Activated T-cell treated with anti-CD3 and anti-CD28 coated beads, Interleukin-2, amount 50 U/mL, for 1 hour (primary cell): ENCODE results near the gene ABHD2.
"Not testable (repeated sequence)": the region's sequence is repeated elsewhere in the genome, so short reads cannot be mapped to it uniquely, and the experiment has no call there.

Experiments
- DNase-seq: peaks from one replicate; pipeline ENCODE4 v3.0.0-alpha.2; 2020

ABHD2 gene

DNA sequence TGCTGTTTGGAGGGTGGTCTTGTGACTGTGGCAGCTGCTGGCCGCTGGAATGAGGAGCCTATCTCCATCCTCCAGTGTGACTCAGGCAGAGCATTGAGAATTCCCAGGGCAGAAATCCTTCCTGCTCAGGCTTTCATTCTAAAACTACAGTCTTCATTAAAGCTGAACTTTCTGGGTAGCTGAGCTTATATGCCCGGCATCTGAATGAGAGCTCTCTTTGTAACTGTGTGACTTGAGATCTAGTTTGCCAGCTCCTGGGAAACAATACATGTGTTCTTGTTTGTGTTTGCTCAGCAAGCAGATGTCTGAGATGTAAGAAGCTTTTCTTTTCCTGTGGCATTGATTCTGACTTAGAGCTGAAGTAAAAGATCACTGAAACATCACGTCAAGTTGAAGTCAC, 110.7 kb downstream of the ABHD2 start:
- DNase-seq = no peak

- no peak for DNase-seq
These were observed 111.5 kb downstream of the ABHD2 start for GRCh38 chr15:89199746-89200145.

DNA sequence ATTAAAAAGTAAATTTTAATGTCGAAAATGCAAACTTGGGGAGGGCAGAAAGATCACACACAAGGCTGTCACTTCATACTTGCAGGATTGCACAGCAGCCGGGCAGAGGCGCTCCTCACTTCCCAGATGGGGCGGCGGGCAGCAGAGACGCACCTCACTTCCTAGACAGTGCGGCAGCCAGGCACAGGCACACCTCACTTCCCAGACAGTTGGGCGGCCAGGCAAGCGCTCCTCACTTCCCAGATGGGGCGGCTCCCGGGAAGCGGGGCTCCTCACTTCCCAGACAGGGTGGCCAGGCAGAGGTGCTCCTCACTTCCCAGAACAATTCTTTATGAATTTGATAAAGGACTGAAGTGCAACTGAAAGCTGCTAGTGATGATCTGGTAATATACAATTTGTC, 111.9 kb downstream of the ABHD2 start:
- no peak for DNase-seq

DNA sequence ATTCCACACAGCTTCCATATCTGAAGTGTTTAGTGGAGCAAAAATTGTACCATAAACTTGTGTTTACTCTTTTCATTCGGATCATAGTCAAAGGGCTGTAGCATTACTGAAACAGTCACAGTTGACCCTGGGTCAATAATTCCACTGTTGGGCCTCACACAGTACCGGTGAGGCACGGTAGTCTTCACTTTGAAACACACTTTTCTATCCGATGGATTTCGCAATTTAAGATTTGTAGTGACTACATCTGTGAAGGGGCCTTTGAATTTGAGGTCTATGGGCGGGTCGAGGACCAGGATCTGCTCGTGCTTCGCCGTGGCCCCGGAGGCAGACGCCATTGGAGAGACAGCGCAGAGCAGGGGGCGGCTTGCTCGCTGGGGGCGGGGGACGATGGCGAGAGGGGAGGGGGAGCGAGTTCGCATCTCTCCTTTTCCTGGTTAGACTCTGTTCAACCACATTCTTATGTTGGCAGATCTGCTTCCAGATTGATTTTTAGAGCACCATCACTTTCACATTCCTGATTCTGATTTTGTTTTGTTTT, 113.3 kb downstream of the ABHD2 start:
- DNase-seq = no peak

DNA sequence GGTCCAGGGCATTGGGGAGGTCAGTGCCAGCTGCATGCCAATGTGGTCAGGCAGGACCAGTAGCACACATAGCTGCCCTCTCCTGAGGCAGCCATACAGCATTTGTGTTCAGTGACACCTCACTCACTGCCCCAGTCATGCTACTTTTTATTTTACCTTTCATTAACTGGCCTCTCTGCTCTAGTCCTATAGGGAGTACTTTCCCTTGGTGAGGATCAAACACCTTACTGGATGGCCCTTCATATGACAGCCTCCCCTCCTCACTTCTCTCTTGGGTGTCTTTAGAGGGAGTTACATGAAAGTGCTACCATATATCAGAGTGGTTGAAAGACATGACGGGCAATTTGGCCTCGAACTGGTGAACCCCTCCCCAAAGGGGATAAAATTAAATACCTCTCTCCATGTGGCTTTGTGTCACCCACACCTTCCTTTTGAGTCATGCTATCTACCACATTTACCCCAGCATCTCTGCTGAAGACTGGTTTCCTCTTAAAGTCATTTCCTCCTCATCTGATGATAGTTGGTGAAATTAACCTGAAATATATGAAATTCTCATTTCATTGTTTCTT, 115.5 kb downstream of the ABHD2 start:
- DNase-seq = no peak

- no peak for DNase-seq
These were observed 117.8 kb downstream of the ABHD2 start for GRCh38 chr15:89205991-89206585.

DNA sequence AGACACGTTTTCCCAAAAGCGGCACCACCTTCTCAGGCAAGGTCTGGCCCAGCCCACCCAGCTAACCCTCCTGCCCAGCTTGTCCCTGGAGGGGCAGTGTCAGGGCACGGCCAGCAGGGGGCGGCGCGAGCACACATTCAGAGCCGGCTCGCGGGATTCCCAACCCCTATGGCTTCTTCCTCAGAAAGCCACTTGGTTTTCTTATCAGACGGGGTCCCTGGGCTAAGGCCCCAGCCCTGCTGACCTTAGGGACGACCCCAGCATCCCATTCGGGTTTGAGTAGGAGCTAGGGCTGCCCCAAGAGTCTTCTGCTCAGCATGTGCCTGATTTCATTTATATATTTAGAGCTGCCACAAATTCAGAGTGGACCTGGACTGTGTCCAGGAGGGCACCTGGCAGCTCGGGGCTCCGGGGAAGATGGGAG, 118.7 kb downstream of the ABHD2 start:
- peak; percentile 74 for DNase-seq

DNA sequence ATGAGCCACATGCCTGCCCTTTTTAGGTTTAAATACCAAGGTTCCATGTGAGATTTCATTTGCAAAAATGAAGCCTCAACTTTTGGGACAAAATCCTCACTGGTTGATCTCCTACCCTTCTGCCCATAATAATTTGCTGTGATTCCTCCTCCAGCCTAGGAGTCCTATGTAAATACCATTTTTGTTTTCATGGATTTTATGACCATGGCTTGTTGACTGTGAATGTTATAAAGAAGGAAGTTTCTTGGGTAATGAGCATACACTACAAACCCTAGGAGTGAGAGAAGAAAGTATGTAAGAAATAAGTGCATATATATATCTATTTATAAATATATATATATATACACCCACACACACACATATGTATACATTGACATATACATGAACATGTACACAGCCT, 120.0 kb downstream of the ABHD2 start:
- DNase-seq = no peak

- no peak for DNase-seq
These were observed 120.8 kb downstream of the ABHD2 start for GRCh38 chr15:89209057-89209456.

GRCh38 chr15:89211678-89212170, 123.5 kb downstream of the ABHD2 start:
- no peak for DNase-seq

DNA sequence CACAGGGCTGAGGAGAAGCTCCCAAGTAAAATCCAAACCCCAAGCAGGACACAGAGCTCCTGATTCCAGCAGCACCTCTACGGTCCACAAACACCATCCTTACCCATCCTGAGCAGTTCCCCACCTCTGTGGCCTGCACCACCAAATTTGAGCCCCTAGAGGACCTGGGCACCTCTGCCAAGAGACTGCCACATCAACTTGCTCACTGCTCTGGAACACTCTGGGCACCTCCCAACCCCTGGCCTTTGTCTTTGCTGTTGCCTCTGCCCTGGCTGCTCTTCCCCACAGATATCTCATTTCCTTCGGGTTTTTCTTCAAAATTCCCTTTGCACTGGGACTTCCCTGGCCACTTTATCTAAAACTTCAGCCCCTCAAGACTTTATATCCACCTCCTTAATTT, 127.4 kb downstream of the ABHD2 start:
- DNase-seq = no peak

DNA sequence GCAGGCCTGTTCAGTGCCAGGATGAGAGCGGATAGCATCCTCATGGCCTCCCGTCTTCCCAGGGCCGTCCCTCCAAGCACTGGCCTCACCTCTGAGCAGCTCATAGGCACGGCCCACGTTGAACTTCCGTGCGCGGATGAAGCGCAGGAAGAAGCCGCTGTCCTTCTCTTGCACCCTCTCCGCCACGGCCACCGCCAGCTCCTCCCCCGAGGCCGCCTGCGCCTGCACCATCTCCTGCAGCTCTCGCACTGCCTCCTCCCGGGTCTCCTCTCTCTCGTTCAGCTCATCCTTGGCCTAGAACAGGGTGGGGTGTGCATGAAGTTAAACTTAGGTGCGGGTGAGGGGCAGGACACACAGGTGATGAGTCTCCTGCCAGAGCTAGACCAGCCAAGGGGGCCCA, 128.8 kb downstream of the ABHD2 start:
- no peak for DNase-seq

GRCh38 chr15:89217686-89218376, 129.6 kb downstream of the ABHD2 start:
- no peak for DNase-seq

GRCh38 chr15:89218531-89218930, 130.3 kb downstream of the ABHD2 start:
- no peak for DNase-seq

GRCh38 chr15:89221543-89221942, 133.3 kb downstream of the ABHD2 start, which contains the start of gene RLBP1:
Gene RLBP1, minus strand, starts transcription at chr15:89221579. Its CDS starts 2,604 bp downstream, at chr15:89218975.
- no peak for DNase-seq

GRCh38 chr15:89225588-89225987, 137.3 kb downstream of the ABHD2 start:
- no peak for DNase-seq

DNA sequence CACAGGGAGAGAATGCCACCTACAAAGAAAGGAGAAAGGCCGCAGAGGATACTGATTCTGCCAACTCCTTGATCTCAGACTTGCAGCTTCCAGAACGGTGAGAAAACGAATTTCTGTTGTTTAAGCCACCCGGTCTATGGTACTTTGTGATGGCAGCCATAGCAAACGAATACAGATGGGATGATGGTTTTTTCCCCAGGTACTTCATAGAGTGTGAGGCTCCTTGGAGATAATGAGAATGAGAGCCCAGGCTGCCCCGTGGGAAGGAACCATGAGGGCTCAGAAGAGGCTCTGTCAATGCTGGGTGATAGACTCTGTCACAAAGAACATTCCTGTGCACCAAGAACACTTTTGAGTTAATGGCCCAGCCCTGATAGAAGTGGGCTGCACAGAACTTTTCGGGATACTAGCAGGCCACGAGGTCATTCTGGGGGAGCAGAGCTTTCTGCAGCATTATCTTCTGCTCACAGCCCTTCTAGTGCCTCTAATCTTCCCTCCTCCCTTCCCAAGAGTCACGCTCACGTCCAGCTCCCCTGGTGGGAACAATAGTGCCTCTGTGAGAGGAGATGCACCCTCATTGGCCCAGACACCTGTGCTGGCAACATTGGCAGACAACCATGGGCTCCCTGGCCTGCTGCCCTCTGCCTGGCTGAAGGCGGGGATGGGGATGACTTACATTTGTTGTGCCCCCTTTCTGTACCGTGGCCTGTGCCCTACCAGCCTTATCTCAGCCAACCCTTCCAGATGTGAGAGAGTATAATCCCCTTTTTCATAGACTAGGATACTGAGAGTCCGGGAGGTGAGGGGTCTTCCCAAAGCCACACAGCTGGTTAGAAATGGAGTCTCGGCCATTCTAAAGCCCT, 138.3 kb downstream of the ABHD2 start:
- DNase-seq = no peak

DNA sequence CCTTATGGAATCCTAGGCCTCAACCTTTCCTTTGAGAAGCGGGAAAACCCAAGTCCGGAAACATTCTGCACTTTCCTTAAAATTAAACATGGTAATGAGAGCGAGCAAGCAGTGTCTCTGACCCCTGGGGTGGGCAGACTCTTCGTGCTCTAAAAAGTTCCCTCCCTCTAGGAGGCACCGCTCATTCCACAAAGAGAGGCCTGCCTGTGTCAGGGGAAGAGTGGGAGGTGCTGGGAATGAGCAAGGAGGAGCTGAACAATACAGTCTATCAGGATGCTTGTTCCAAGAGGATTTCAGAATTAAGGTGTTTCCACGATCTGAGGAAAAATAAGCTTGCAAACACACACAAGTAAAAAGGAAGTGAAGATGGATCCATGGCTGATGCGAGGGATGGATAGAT, 139.2 kb downstream of the ABHD2 start:
- DNase-seq = no peak

DNA sequence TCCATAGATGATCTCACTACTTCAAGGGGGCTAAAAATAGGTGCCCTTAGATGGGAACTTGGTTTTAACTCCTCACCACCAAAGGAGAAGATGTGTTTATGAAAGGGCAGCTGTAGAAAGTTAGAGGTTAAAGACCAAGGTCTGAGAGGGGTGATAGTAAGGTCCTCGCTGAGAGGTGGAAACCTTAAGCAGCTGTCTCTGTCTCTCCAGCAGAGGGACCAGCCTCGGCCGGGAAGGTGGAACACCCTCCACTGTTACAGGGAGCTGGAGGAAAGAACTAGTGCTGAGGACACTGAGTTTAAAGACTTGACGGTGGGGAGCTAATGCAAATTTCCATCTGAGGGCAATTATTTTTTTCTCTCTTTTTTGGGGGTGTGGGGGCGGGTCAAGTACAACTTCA, 142.0 kb downstream of the ABHD2 start:
- DNase-seq = no peak

DNA sequence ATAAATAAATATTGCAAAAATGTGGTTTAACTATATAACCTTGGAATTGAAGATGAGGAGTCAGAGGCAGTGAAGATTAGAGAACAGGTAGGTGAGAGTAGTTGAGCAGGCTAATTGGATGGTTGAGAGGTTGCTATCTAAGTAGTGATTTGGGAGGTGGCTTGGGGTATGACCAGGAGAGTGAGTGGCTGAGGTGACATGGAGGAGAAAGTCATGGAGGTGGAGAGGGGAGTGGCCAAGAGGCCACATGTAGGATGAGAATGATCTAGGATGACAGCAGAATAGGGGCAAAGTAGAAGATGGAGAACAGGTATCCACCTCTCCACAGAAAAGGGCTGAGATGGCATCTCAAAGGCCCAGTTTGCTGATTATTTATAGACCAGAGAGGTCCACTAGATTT, 143.6 kb downstream of the ABHD2 start:
- no peak for DNase-seq

- not testable (repeated sequence) for DNase-seq
These were observed 151.9 kb downstream of the ABHD2 start for GRCh38 chr15:89239883-89240810.
